ENCODE measurements around the gene ATP5IF1. TPM values are rescaled to one million over a fixed set of nuclear protein-coding genes. Genes with fewer than 3 reads are reported as not detected.

ATP5IF1 gene
- polyA plus RNA-seq, 1 donor: 256 TPM

- peak; percentile 81 for DNase-seq
Observed at GRCh38 chr1:28259934-28260802, 24.2 kb downstream of the ATP5IF1 start.

- DNase-seq: no peak
Observed at GRCh38 chr1:28260803-28261174, 24.9 kb downstream of the ATP5IF1 start.

GRCh38 chr1:28264897-28265296 is 29.0 kb downstream of the ATP5IF1 start:
- DNase-seq: no peak

- DNase-seq: no peak
Observed at GRCh38 chr1:28265577-28265976, 29.7 kb downstream of the ATP5IF1 start.

- no peak for DNase-seq
Observed at GRCh38 chr1:28266920-28267322, 31.0 kb downstream of the ATP5IF1 start.

- no peak for DNase-seq
Observed at GRCh38 chr1:28267633-28268032, 31.7 kb downstream of the ATP5IF1 start.

- DNase-seq: no peak
Observed at GRCh38 chr1:28269529-28269928, 33.6 kb downstream of the ATP5IF1 start.

GRCh38 chr1:28272215-28272852 is 36.4 kb downstream of the ATP5IF1 start:
- no peak for DNase-seq

- DNase-seq: no peak
Observed at GRCh38 chr1:28273216-28273860, 37.4 kb downstream of the ATP5IF1 start.

- no peak for DNase-seq
Observed at GRCh38 chr1:28278763-28279162, 42.8 kb downstream of the ATP5IF1 start.

- DNase-seq: no peak
Observed at GRCh38 chr1:28279721-28280120, 43.8 kb downstream of the ATP5IF1 start.

- DNase-seq: no peak
Observed at GRCh38 chr1:28280501-28280900, 44.6 kb downstream of the ATP5IF1 start.

- DNase-seq: no peak
Observed at GRCh38 chr1:28280977-28281381, 45.1 kb downstream of the ATP5IF1 start.

GRCh38 chr1:28281608-28282425 is 45.9 kb downstream of the ATP5IF1 start:
- no peak for DNase-seq

- no peak for DNase-seq
Observed at GRCh38 chr1:28282426-28283407, 46.8 kb downstream of the ATP5IF1 start.

- DNase-seq: no peak
Observed at GRCh38 chr1:28286111-28286510, 50.2 kb downstream of the ATP5IF1 start.

All from left kidney (tissue), 2 donors.